CD8-positive, alpha-beta memory T cell (primary cell): ENCODE measurements around the gene GRAMD1C. TPM values are rescaled to one million over a fixed set of nuclear protein-coding genes. Genes with fewer than 3 reads are reported as not detected.
"Not testable (repeated sequence)": the region's sequence is repeated elsewhere in the genome, so short reads cannot be mapped to it uniquely, and the experiment has no call there.

ENCODE experiments used
- CTCF ChIA-PET: fragments of 350-600 bp; sonication (Branson Sonifier 250); formaldehyde crosslinking; loops from one replicate; lab custom pipeline; 2021; ENCODE audit warnings: antibody characterized with exemption; lab: Charles Lee
- POLR2A ChIA-PET: fragments of 350-600 bp; sonication (Branson Sonifier 250); formaldehyde crosslinking; loops from one replicate; lab custom pipeline; 2021; ENCODE audit warnings: antibody characterized with exemption; lab: Charles Lee
- DNase-seq, 5 donors: peaks; one replicate each; pipeline versions ENCODE4 v3.0.0 to v3.0.0-alpha.2; 2020 to 2022; ENCODE audit warnings: mixed read lengths in 1 of 5
- H3K27ac ChIP-seq: one replicate; pipeline ENCODE4 v1.7.0; 2013; ENCODE audit warnings: low read depth, mild to moderate bottlenecking, low read length, moderate library complexity
- H3K27me3 ChIP-seq: 2 replicates; pipeline ENCODE4 v1.7.0; 2013; ENCODE audit warnings: low read length, mild to moderate bottlenecking; ENCODE audit not compliant: insufficient read depth, poor library complexity, severe bottlenecking
- H3K36me3 ChIP-seq: 2 replicates; pipeline ENCODE4 v1.7.0; 2013; ENCODE audit warnings: mild to moderate bottlenecking, low read length, moderate library complexity; ENCODE audit not compliant: insufficient read depth
- H3K4me1 ChIP-seq: 2 replicates; pipeline ENCODE4 v1.7.0; 2013; ENCODE audit warnings: mild to moderate bottlenecking, low read length, moderate library complexity; ENCODE audit not compliant: insufficient read depth
- H3K4me3 ChIP-seq: 2 replicates; pipeline ENCODE4 v1.7.0; 2013; ENCODE audit warnings: mild to moderate bottlenecking, low read length
- H3K9me3 ChIP-seq: 2 replicates; pipeline ENCODE4 v1.7.0; 2013; ENCODE audit warnings: mild to moderate bottlenecking, low read length
- H3K27ac Mint-ChIP-seq, 8 donors: one replicate each; pipeline ENCODE4 v1.8.0; 2020 to 2021; ENCODE audit warnings: mixed read lengths in 8 of 8, mild to moderate bottlenecking in 6 of 8, inconsistent platforms in 3 of 8, moderate library complexity in 3 of 8
- H3K27me3 Mint-ChIP-seq, 2 donors: one replicate each; pipeline ENCODE4 v1.8.0; 2020 to 2021; ENCODE audit warnings: mixed read lengths in 2 of 2, mild to moderate bottlenecking in 1 of 2, moderate library complexity in 1 of 2
- H3K36me3 Mint-ChIP-seq, 3 donors: one replicate each; pipeline ENCODE4 v1.8.0; 2020 to 2021; ENCODE audit warnings: mixed read lengths in 3 of 3, inconsistent platforms in 1 of 3, mild to moderate bottlenecking in 1 of 3
- H3K4me1 Mint-ChIP-seq, 3 donors: one replicate each; pipeline ENCODE4 v1.8.0; 2020 to 2021; ENCODE audit warnings: mixed read lengths in 3 of 3, inconsistent platforms in 1 of 3, mild to moderate bottlenecking in 1 of 3
- H3K4me3 Mint-ChIP-seq, 7 donors: one replicate each; pipeline ENCODE4 v1.8.0; 2020 to 2021; ENCODE audit warnings: mixed read lengths in 7 of 7, mild to moderate bottlenecking in 6 of 7, moderate library complexity in 4 of 7, inconsistent platforms in 2 of 7
- H3K9me3 Mint-ChIP-seq, 5 donors: one replicate each; pipeline ENCODE4 v1.8.0; 2020 to 2022; ENCODE audit warnings: mixed read lengths in 5 of 5, mild to moderate bottlenecking in 3 of 5, moderate library complexity in 2 of 5, inconsistent platforms in 1 of 5
- polyA plus RNA-seq: library from polyadenylated mRNA; unstranded; fragments of 300-500 nt; fragmentation: Illumina TruSeq; gene quantifications from one replicate; pipeline ENCODE4 v1.2.3, GENCODE V29; 2021
- total RNA-seq, 2 experiments: library from RNA; stranded (reverse); gene quantifications; one replicate each; pipeline ENCODE4 v1.2.3, GENCODE V29; 2021

Gene GRAMD1C
- total and polyA plus RNA-seq, 3 experiments from 2014 or later: 0.47 to 0.81 (median 0.68) TPM

DNA sequence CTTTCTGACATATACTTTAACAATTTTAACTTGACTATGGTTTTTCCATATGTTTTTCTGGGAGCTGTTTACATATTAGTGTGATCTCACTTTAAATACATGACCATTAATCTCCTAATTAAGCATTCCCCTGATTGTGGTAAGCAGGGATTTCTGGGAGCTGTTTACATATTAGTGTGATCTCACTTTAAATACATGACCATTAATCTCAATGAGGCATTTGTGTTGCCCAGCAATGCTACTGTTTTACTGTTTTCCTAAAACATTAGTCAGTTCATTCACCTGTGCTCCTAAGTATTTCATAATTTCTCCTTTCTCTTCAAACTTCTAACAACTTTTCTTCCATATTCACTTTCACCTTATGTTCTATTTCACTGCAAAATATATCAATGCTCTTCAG lies 3.6 kb upstream of the GRAMD1C start:
- CTCF ChIA-PET: interaction anchor here (0.7 to 1.7 kb wide), 6 partner anchors 10 to 150 kb away, joined by 3 to 5 read pairs (median 4); no protein-coding TSS in a partner anchor
- H3K9me3 Mint-ChIP-seq: peaks cover 11 to 15% (median 14%) of the 10 kb centered on the region in 5 donors
- H3K27me3 Mint-ChIP-seq: no peaks in the 10 kb centered on the region
- H3K27me3 ChIP-seq: no peaks in the 10 kb centered on the region
- H3K36me3 ChIP-seq: no peaks in the 10 kb centered on the region
- peaks cover 24 to 32% (median 25%) of the 10 kb centered on the region in 3 donors for H3K4me1 Mint-ChIP-seq
- no peak for DNase-seq
- H3K9me3 ChIP-seq: no peaks in the 10 kb centered on the region
- no peak overlapping the region for H3K4me3 Mint-ChIP-seq
- H3K4me1 ChIP-seq: peaks cover 4% of the 10 kb centered on the region
- no peak overlapping the region for H3K27ac ChIP-seq
- H3K36me3 Mint-ChIP-seq: peaks cover 2 to 11% (median 4%) of the 10 kb centered on the region in 3 donors
- POLR2A ChIA-PET: interaction anchor here (0.7 kb wide), 1 partner anchor 12 kb away, joined by 4 read pairs; no protein-coding TSS in a partner anchor
- no peak overlapping the region for H3K4me3 ChIP-seq
- no peak overlapping the region for H3K27ac Mint-ChIP-seq

DNA sequence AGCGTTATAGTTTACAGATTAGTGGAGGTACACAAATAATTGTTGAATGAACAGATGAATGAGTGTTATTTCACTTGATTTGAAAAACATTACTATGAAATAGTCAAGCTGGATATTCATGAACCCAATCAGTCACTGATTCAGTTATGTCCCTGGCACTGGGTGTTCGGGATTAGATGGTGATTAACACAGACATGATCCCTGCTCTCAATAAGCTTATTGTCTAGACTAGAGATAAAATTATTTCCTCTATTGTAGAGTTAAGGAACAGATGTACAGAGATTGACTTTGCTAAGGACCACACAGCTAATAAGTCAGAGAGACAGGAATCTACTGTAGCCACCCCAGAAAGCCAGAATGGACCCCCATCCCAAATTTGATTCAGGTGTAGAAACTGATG lies 963 bp downstream of the GRAMD1C start:
- Mint-ChIP-seq H3K4me1 (peaks cover 8 to 11% (median 9%) of the 10 kb centered on the region in 3 donors), H3K27me3 (peaks cover 1 to 3% of the 10 kb centered on the region in 2 donors), H3K36me3 (no peaks in the 10 kb centered on the region), H3K4me3 (peak overlapping the region; percentile 51 to 85 (median 80)), H3K9me3 (no peaks in the 10 kb centered on the region), H3K27ac (peak overlapping the region in 1 of 8 donors; percentile 26)
- H3K9me3 ChIP-seq: no peaks in the 10 kb centered on the region
- no peak for DNase-seq
- no peaks in the 10 kb centered on the region for H3K27me3 ChIP-seq
- no peak overlapping the region for H3K27ac ChIP-seq
- H3K4me1 ChIP-seq: peaks cover 4% of the 10 kb centered on the region
- no peak overlapping the region for H3K4me3 ChIP-seq
- ChIA-PET POLR2A (no interaction called here), CTCF (interaction anchor here (1.0 to 2.3 kb wide), 5 partner anchors 8 to 104 kb away, joined by 3 to 15 read pairs (median 4); no protein-coding TSS in a partner anchor)
- H3K36me3 ChIP-seq: no peaks in the 10 kb centered on the region

DNA sequence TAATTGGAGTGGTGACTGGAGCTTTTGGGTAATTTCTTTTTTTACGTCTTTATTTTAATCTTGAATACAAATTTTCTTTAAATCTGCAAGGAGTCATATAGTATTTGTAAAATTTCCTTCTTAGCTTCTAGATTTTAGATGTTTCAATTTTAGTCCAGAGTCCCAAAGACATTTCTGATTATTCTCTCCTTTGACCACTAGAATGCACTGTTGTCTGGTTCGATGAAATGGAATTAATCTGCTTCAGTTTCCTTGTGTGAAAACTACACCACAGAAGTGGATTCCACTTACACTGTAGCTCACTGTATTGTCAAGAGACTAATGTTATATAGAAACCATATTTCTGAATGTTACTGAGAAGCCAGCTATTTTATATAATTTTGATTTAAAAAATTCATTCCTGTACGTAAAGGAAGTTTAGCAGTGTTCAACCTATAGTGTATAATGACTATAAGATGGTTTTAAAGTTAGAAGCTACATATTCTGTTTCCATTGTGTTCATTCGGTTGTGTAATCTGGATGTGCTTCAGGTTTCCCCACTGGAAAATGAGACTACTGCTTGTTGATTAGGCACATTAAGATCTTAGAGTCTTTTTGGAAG lies 6.1 kb downstream of the GRAMD1C start:
- Histone ChIP-seq H3K27me3 (no peaks in the 10 kb centered on the region), H3K4me3 (no peak overlapping the region), H3K36me3 (no peaks in the 10 kb centered on the region), H3K4me1 (no peaks in the 10 kb centered on the region), H3K9me3 (no peaks in the 10 kb centered on the region), H3K27ac (no peak overlapping the region)
- no peaks in the 10 kb centered on the region for H3K4me1 Mint-ChIP-seq
- CTCF ChIA-PET: interaction anchor here (0.9 to 1.7 kb wide), 8 partner anchors 10 to 109 kb away, joined by 3 to 8 read pairs (median 4); partner anchors contain the start of gene NAA50
- no peak overlapping the region for H3K4me3 Mint-ChIP-seq
- H3K27ac Mint-ChIP-seq: no peak overlapping the region
- H3K9me3 Mint-ChIP-seq: no peaks in the 10 kb centered on the region
- H3K27me3 Mint-ChIP-seq: peaks cover 1 to 5% of the 10 kb centered on the region in 2 donors
- H3K36me3 Mint-ChIP-seq: no peaks in the 10 kb centered on the region
- no peak for DNase-seq
- POLR2A ChIA-PET: no interaction called here

DNA sequence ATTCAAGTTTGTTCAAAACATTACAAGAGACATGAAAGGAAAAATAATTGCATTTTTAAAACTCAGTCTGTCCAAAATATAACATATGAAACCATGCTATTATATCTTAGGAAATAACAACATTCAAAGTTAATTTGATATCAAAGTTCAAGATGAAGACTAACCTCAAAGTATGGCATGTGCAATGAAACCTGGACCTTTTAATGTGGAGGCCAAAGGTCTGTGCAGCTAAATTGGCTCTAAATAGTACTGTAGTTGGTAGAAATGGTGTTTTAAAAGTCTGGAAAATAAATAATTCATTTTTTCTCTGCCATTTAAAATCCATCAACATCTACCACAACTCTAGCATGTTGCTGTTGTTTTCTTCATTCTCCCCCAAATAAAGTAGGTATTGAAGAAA lies 8.7 kb downstream of the GRAMD1C start:
- ChIA-PET CTCF (no interaction called here), POLR2A (interaction anchor here (0.5 kb wide), 1 partner anchor 13 kb away, joined by 4 read pairs; no protein-coding TSS in a partner anchor)
- H3K36me3 Mint-ChIP-seq: no peaks in the 10 kb centered on the region
- H3K4me1 ChIP-seq: no peaks in the 10 kb centered on the region
- no peaks in the 10 kb centered on the region for H3K9me3 Mint-ChIP-seq
- H3K27me3 Mint-ChIP-seq: peaks cover under 1 to 5% of the 10 kb centered on the region in 2 donors
- H3K27me3 ChIP-seq: no peaks in the 10 kb centered on the region
- no peaks in the 10 kb centered on the region for H3K4me1 Mint-ChIP-seq
- H3K9me3 ChIP-seq: no peaks in the 10 kb centered on the region
- H3K27ac Mint-ChIP-seq: no peak overlapping the region
- no peak for DNase-seq
- H3K36me3 ChIP-seq: no peaks in the 10 kb centered on the region
- H3K27ac ChIP-seq: no peak overlapping the region
- no peak overlapping the region for H3K4me3 Mint-ChIP-seq
- no peak overlapping the region for H3K4me3 ChIP-seq

DNA sequence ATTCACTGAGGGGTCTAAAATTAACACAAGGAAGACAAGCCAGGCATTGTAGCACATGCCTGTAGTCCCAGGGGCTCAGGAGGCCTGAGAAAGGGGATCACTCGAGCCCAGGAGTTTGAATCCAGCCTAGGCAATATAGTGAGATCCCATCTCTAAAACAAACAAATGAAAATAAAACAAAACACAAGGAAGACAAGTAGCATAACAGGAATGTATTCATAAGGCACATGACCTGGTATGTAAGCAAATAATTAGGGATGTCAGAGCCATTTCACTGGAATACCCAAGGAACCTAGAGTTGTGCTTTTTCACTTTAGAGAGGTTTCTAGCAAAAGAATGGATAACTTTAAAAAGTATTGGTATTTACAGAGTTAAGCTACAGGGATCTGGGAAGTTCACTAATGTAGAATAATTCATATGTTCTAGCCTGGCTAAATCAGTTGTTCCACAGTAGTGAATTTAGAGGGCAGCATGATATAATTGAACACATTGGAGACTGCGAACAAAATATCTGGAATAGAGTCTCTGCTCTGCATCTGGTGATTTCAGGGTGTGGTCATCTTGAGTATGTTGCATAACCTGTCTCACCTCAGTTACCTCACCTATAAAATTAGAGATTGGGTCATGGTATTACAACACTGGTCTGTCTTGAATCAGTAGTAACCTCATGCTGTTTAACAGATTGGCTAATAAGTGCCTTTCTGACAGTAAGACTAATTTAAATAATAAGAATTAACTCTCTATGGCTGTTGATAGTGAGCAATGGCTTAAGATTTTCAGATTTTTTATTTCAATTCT lies 9.3 kb downstream of the GRAMD1C start:
- Histone ChIP-seq H3K36me3 (no peaks in the 10 kb centered on the region), H3K4me3 (no peak overlapping the region), H3K27me3 (no peaks in the 10 kb centered on the region), H3K27ac (no peak overlapping the region), H3K9me3 (no peaks in the 10 kb centered on the region), H3K4me1 (no peaks in the 10 kb centered on the region)
- no peaks in the 10 kb centered on the region for H3K9me3 Mint-ChIP-seq
- no peak overlapping the region for H3K27ac Mint-ChIP-seq
- H3K4me3 Mint-ChIP-seq: no peak overlapping the region
- peaks cover 0 to 5% of the 10 kb centered on the region in 2 donors for H3K27me3 Mint-ChIP-seq
- no peaks in the 10 kb centered on the region for H3K4me1 Mint-ChIP-seq
- ChIA-PET POLR2A (no interaction called here), CTCF (no interaction called here)
- DNase-seq: no peak
- no peaks in the 10 kb centered on the region for H3K36me3 Mint-ChIP-seq

DNA sequence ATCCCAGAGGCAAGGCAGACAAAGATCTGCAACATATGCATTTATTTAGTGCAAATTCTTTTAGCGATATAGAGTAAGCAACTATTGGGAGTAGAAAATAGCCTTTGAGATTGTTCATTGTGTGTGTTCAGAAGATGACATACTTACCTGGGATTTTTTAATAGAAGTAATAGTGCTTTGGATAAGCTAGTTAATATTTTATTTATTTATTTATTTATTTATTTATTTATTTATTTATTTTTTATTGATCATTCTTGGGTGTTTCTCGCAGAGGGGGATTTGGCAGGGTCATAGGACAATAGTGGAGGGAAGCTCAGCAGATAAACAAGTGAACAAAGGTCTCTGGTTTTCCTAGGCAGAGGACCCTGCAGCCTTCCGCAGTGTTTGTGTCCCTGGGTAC lies 10.5 kb downstream of the GRAMD1C start:
- H3K4me3 ChIP-seq, H3K9me3 ChIP-seq, H3K36me3 ChIP-seq, H3K36me3 Mint-ChIP-seq, H3K4me1 ChIP-seq, H3K27ac Mint-ChIP-seq, H3K4me3 Mint-ChIP-seq, H3K27ac ChIP-seq, DNase-seq, CTCF ChIA-PET, POLR2A ChIA-PET, H3K4me1 Mint-ChIP-seq, H3K9me3 Mint-ChIP-seq, H3K27me3 Mint-ChIP-seq, H3K27me3 ChIP-seq: not testable (repeated sequence)

DNA sequence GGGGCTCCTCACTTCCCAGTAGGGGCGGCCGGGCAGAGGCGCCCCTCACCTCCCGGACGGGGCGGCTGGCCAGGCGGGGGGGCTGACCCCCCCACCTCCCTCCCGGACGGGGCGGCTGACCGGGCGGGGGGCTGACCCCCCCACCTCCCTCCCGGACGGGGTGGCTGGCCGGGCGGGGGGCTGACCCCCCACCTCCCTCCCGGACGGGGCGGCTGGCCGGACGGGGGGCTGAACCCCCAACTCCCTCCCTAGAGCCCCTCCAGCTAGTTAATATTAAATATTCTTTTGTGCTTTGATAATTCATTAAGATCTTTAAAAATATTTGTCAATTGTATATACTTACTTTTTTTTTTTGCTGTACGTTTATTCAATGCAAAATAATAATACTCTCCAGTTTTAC lies 11.3 kb downstream of the GRAMD1C start:
- H3K27me3 ChIP-seq, H3K27ac ChIP-seq, H3K4me3 ChIP-seq, H3K4me1 ChIP-seq, DNase-seq, CTCF ChIA-PET, H3K36me3 Mint-ChIP-seq, H3K27ac Mint-ChIP-seq, H3K4me1 Mint-ChIP-seq, H3K4me3 Mint-ChIP-seq, H3K9me3 ChIP-seq, H3K36me3 ChIP-seq, H3K27me3 Mint-ChIP-seq, POLR2A ChIA-PET, H3K9me3 Mint-ChIP-seq: not testable (repeated sequence)

DNA sequence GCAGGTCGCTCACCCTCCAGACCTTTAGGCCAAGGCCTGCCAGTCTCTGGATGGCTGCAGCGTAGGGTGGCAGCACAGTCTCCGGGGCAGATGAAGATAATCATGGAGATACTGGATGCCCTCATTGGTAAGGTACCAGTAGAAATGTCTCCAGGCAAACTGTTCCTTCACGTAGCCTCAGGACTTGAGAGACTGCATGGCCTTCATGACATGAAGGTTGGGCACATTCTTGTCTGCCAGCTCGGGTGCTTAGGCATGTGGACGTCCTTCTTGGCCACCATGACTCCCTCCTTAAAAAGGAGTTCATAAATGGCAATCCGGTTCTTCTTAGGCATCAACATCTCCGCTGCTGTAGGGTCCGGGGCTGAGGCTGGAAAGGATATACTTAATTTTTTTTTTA lies 11.8 kb downstream of the GRAMD1C start:
- H3K36me3 Mint-ChIP-seq, H3K36me3 ChIP-seq, H3K9me3 Mint-ChIP-seq, H3K9me3 ChIP-seq, H3K4me3 ChIP-seq, H3K4me3 Mint-ChIP-seq, DNase-seq, POLR2A ChIA-PET, H3K4me1 Mint-ChIP-seq, H3K27ac ChIP-seq, H3K27me3 ChIP-seq, CTCF ChIA-PET, H3K4me1 ChIP-seq, H3K27me3 Mint-ChIP-seq, H3K27ac Mint-ChIP-seq: not testable (repeated sequence)
